Measurements from ENCODE around the gene NDUFC1. TPM values are rescaled to one million over a fixed set of nuclear protein-coding genes. Genes with fewer than 3 reads are reported as not detected.

The NDUFC1 gene
- total RNA-seq, 1 donor from 2014 or later, result 222 TPM

DNA sequence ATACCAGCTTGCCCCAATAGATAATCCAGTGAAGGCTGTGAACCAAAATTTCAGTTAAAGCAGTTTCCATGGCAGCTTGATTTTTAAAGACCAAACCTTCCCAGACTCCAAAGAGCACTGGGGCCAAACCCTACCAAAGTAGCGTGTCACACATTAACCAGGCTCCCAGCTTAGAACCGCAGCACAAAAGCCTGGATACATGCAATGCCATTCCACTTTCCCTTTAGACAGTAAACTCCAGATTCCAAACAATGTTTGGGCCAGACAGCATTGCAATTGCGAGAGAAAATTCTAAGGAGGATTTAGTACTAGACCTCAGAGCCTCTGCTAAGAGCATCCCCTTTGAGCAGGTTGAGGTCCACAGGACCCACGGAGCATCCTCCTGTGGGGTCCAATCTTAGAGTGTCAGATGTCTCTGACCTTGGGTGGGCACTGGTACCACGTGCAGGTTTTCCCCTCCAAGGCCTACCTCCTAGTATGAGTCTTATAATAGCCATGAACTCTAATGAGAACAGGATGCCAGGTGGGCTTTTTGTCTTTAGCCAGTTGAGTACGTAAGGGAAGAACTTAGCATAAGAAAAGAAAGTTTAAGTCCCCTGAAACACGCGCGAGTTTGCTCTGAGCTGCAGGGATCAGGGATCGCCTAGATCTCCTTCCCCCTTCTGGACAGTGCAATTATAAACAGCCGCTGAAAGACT, 61.0 kb downstream of the NDUFC1 start:
- Histone ChIP-seq H3K4me3 (no peak overlapping the region), H3K9me3 (replicated peaks) (peaks cover 9% of the 10 kb centered on the region), H3K4me1 (no peaks in the 10 kb centered on the region), H3K27me3 (ENCODE audit: low read depth) (no peaks in the 10 kb centered on the region), H3K36me3 (no peaks in the 10 kb centered on the region), H3K27ac (replicated peaks) (no peak overlapping the region)
- DNase-seq, result no peak
- intact Hi-C loops (cut with micrococcal nuclease), result no loop called here
- TF ChIP-seq, protein P1, sequence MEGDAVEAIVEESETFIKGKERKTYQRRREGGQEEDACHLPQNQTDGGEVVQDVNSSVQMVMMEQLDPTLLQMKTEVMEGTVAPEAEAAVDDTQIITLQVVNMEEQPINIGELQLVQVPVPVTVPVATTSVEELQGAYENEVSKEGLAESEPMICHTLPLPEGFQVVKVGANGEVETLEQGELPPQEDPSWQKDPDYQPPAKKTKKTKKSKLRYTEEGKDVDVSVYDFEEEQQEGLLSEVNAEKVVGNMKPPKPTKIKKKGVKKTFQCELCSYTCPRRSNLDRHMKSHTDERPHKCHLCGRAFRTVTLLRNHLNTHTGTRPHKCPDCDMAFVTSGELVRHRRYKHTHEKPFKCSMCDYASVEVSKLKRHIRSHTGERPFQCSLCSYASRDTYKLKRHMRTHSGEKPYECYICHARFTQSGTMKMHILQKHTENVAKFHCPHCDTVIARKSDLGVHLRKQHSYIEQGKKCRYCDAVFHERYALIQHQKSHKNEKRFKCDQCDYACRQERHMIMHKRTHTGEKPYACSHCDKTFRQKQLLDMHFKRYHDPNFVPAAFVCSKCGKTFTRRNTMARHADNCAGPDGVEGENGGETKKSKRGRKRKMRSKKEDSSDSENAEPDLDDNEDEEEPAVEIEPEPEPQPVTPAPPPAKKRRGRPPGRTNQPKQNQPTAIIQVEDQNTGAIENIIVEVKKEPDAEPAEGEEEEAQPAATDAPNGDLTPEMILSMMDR (IDR thresholded peaks at IDR 0.05; ENCODE audit: borderline replicate concordance), result no peak

Other genes with a start within 250 kb of the NDUFC1 start
- gene ELF2, start 125.3 kb downstream of the NDUFC1 start, total RNA-seq, result 33.9 TPM
- 0.60 TPM for gene MGARP, start 22.3 kb downstream of the NDUFC1 start, total RNA-seq
- 33.1 TPM for gene NAA15, start 972 bp downstream of the NDUFC1 start, total RNA-seq
- 6.1 TPM for gene RAB33B, start 151.6 kb upstream of the NDUFC1 start, total RNA-seq

All from left ventricle myocardium inferior (tissue), 1 donor.